Thyroid gland (tissue), 4 donors: ENCODE results near the gene IFITM1.

ENCODE experiments used
- CTCF ChIP-seq, 6 experiments: fragments of 200-600 bp in 3 of 6; fragments of 450-650 bp in 3 of 6; sonication (generic) in 3 of 6; IDR thresholded peaks; one replicate each; pipeline ENCODE4 v1.5.1; 2016 to 2019; ENCODE audit warnings: antibody characterized with exemption in 6 of 6, mild to moderate bottlenecking in 2 of 6, inconsistent platforms in 1 of 6, moderate library complexity in 1 of 6
- POLR2A ChIP-seq, 2 donors: fragments of 450-650 bp; IDR thresholded peaks; one replicate each; pipeline ENCODE4 v1.6.1; 2017; ENCODE audit warnings: antibody characterized with exemption in 2 of 2, mild to moderate bottlenecking in 2 of 2, moderate library complexity in 1 of 2

DNA sequence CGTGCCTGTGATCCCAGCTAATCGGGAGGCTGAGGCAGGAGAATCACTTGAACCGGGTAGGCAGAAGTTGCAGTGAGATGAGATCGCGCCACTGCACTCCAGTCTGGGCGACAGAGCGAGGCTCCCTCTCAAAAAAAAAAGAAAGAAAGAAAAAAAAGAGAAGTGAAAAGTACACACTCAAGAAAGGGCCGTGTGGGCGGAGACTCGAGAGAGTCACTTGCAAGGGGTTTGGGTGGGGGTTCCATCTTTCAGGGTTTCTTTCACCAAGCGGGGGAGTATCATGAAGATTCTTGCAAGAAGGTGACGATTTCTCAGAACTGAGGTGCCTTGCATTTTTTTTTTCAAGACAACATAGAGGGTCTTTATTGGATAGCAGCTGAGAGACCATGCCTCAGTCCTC lies 10.5 kb upstream of the IFITM1 start:
- TF ChIP-seq CTCF (IDR thresholded peaks at IDR 0.05) (no peak), POLR2A (IDR thresholded peaks at IDR 0.05) (no peak)
